Activated CD4-positive, alpha-beta T cell treated with anti-CD3 and anti-CD28 coated beads for 36 hours (primary cell): ENCODE data around the gene S1PR3. TPM values are rescaled to one million over a fixed set of nuclear protein-coding genes. Genes with fewer than 3 reads are reported as not detected.

Experiments used
- ATAC-seq: fragments of 200-7000 bp; cut with Tn5 transposase; one replicate; pipeline ENCODE4 v1.10.0; 2021; ENCODE audit warnings: mild to moderate bottlenecking, moderate library complexity
- CTCF ChIA-PET: fragments of 350-600 bp; sonication (Branson Sonifier 250); formaldehyde crosslinking; loops from one replicate; lab custom pipeline; 2021; ENCODE audit warnings: antibody characterized with exemption; lab: Charles Lee
- POLR2A ChIA-PET: fragments of 350-600 bp; sonication (Branson Sonifier 250); formaldehyde crosslinking; loops from one replicate; lab custom pipeline; 2021; ENCODE audit warnings: antibody characterized with exemption, inconsistent platforms; lab: Charles Lee
- DNase-seq: peaks from one replicate; pipeline ENCODE4 v3.0.0-alpha.2; 2020
- H3K27ac Mint-ChIP-seq: one replicate; pipeline ENCODE4 v1.8.0; 2021; ENCODE audit warnings: mixed read lengths
- H3K27me3 Mint-ChIP-seq: one replicate; pipeline ENCODE4 v1.8.0; 2021; ENCODE audit warnings: mixed read lengths
- H3K36me3 Mint-ChIP-seq: one replicate; pipeline ENCODE4 v1.8.0; 2021; ENCODE audit warnings: low read depth, mixed read lengths
- H3K4me1 Mint-ChIP-seq: one replicate; pipeline ENCODE4 v1.8.0; 2021; ENCODE audit warnings: mixed read lengths
- H3K4me3 Mint-ChIP-seq: one replicate; pipeline ENCODE4 v1.8.0; 2021; ENCODE audit warnings: mild to moderate bottlenecking, moderate library complexity, mixed read lengths
- H3K9me3 Mint-ChIP-seq: one replicate; pipeline ENCODE4 v1.8.0; 2021; ENCODE audit warnings: low read depth, mixed read lengths
- intact Hi-C, 2 experiments: fragments of 100-400 bp; cut with DNase I in 1 of 2; cut with micrococcal nuclease in 1 of 2; formaldehyde crosslinking; loops; one replicate each; pipeline versions ENCODE4 v1.14.2 to v1.15.1; 2022 to 2024; cut with DNase I, micrococcal nuclease
- total RNA-seq, 2 experiments: library from RNA; stranded (reverse); gene quantifications; one replicate each; pipeline ENCODE4 v1.2.3, GENCODE V29; 2021

Gene S1PR3
- total RNA-seq, 2 experiments from 2014 or later = 0.56 to 1.2 TPM

DNA sequence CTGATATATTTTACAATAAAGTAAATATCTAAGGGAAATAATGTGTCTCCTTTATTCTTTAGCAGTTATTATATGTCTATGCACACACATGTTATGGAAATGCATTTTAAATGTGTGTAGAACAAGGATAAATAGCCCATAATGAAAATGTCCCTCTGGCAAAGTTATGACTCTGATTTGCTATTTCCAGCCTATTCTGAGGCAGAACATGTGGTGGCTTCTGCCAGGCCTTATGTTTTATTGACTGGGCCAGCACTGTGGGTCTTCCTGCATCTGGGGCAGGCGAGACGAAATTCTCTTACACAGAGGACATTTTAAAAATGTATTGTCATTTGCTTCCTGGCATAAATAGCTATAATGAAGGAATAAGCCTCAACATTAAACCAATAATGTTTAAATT is 52.8 kb downstream of the S1PR3 start:
- no peak for ATAC-seq
- Mint-ChIP-seq H3K4me3 (no peak overlapping the region), H3K27ac (no peak overlapping the region), H3K9me3 (no peaks in the 10 kb centered on the region), H3K4me1 (no peaks in the 10 kb centered on the region), H3K27me3 (peaks cover 13% of the 10 kb centered on the region), H3K36me3 (no peaks in the 10 kb centered on the region)
- ChIA-PET CTCF (no interaction called here), POLR2A (no interaction called here)
- intact Hi-C loops = no loop called here
- DNase-seq = no peak

DNA sequence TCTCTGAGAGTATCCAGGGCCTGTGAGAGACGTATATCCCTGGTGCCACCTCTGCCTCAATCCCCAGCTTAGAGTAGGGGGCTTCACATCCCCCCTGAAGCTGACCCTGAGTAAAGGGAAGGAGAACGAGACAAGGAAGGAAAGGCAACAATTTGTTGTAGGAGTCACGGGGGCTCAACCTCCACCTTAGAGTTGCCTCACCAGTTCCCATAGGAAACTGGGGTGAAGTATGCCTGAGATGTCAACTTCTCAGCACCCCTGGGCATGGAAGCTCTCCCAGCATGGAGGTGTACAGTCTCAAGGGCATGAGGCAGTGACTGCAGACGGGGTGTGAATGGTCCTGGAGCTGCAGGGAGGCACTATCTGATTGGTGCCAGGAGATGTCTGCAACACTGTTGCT is 53.6 kb downstream of the S1PR3 start:
- ATAC-seq (no peak), DNase-seq (no peak)
- H3K4me1 Mint-ChIP-seq = no peaks in the 10 kb centered on the region
- H3K27ac Mint-ChIP-seq = no peak overlapping the region
- no peaks in the 10 kb centered on the region for H3K9me3 Mint-ChIP-seq
- ChIA-PET CTCF (no interaction called here), POLR2A (no interaction called here)
- intact Hi-C loops = no loop called here
- H3K36me3 Mint-ChIP-seq = no peaks in the 10 kb centered on the region
- H3K4me3 Mint-ChIP-seq = no peak overlapping the region
- peaks cover 15% of the 10 kb centered on the region for H3K27me3 Mint-ChIP-seq

DNA sequence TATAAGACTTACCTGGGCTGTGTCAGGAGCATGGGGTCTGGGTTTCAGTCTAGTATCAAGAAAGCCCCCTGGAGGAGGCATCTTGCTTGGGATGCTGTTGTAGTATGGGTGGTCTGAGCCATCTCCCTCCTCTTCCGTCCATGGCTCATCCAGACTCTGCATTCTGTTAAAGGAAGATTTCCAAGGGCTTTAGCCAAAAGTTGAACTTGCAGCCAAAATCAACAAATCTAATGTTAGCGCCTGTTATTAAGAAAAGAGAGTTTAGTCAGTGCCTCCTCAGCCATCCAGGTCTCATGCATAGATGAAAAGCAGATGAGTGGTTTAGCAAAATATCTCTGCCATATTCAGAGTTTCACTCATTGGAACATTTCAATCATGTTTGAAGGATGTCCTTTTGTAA is 55.6 kb downstream of the S1PR3 start:
- H3K27me3 Mint-ChIP-seq = peaks cover 15% of the 10 kb centered on the region
- H3K36me3 Mint-ChIP-seq = no peaks in the 10 kb centered on the region
- no peak overlapping the region for H3K27ac Mint-ChIP-seq
- H3K4me3 Mint-ChIP-seq = no peak overlapping the region
- H3K9me3 Mint-ChIP-seq = no peaks in the 10 kb centered on the region
- CTCF ChIA-PET = no interaction called here
- intact Hi-C loops = no loop called here
- DNase-seq (no peak), ATAC-seq (no peak)
- POLR2A ChIA-PET = no interaction called here
- H3K4me1 Mint-ChIP-seq = no peaks in the 10 kb centered on the region

DNA sequence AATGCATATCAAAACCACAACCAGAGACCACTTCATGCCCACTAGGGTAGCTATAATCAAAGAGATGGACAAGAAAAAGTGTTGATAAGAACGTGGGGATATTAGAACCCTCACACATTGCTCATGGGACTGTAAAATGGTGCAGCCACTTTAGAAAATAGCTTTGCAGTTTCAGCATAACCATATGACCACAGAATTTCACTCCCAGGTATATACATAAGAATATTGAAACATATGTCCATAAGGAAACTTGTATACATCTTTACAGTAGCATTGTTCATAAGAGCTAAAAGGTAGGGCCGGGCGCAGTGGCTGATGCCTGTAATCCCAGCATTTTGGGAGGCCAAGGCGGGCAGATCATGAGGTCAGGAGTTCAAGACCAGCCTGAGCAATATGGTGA is 56.4 kb downstream of the S1PR3 start:
- ChIA-PET POLR2A (no interaction called here), CTCF (no interaction called here)
- Mint-ChIP-seq H3K9me3 (no peaks in the 10 kb centered on the region), H3K4me3 (no peak overlapping the region), H3K27ac (no peak overlapping the region), H3K4me1 (no peaks in the 10 kb centered on the region), H3K36me3 (no peaks in the 10 kb centered on the region), H3K27me3 (peaks cover 15% of the 10 kb centered on the region)
- ATAC-seq = no peak
- no peak for DNase-seq
- intact Hi-C loops = no loop called here

DNA sequence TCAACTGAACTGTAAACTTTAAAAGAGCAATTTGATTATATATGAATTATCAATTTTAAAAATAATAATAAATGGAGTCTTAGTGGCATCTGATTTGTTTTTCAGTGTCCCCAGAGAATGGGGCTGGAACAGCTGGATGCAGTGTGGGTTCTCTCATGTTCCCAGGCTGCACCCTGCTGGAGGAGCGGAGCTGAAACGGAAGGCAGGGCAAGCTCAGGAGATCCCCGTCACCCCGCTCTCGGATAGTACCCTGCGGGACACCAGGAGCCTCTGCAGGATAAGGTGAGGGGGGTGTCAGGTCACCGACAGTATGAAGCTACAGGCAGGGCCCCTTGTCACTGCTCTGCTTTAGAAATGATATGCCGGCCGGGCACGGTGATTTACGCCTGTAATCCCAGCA is 57.3 kb downstream of the S1PR3 start:
- ChIA-PET POLR2A (no interaction called here), CTCF (interaction anchor here (0.5 kb wide), 1 partner anchor 501 kb away, joined by 3 read pairs; no protein-coding TSS in a partner anchor)
- ATAC-seq = no peak
- H3K27ac Mint-ChIP-seq = no peak overlapping the region
- intact Hi-C loops = no loop called here
- H3K4me1 Mint-ChIP-seq = no peaks in the 10 kb centered on the region
- H3K4me3 Mint-ChIP-seq = no peak overlapping the region
- H3K9me3 Mint-ChIP-seq = no peaks in the 10 kb centered on the region
- no peak for DNase-seq
- H3K36me3 Mint-ChIP-seq = no peaks in the 10 kb centered on the region
- peaks cover 15% of the 10 kb centered on the region for H3K27me3 Mint-ChIP-seq

DNA sequence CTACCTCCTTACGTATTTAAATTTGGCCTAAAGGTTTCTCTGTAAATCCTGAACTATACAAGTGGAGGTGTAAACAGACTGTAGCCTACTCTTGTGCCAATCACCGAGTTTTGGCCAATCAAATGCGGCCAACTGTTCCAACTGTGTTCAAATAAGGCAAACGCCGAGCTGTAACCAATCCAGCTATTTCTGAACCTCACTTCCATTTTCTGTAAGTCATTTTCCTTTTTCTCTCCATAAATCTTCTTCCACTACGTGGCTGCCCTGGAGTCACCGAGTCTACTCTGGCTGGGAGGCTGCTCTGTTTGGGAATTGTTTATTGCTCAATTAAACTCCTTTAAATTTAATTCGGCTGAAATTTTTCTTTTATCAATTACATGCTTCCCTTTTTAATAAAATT is 58.4 kb downstream of the S1PR3 start:
- ChIA-PET CTCF (no interaction called here), POLR2A (no interaction called here)
- ATAC-seq = no peak
- Mint-ChIP-seq H3K27ac (no peak overlapping the region), H3K4me1 (no peaks in the 10 kb centered on the region), H3K27me3 (peaks cover 15% of the 10 kb centered on the region), H3K9me3 (no peaks in the 10 kb centered on the region), H3K36me3 (no peaks in the 10 kb centered on the region), H3K4me3 (no peak overlapping the region)
- intact Hi-C loops = no loop called here
- no peak for DNase-seq

DNA sequence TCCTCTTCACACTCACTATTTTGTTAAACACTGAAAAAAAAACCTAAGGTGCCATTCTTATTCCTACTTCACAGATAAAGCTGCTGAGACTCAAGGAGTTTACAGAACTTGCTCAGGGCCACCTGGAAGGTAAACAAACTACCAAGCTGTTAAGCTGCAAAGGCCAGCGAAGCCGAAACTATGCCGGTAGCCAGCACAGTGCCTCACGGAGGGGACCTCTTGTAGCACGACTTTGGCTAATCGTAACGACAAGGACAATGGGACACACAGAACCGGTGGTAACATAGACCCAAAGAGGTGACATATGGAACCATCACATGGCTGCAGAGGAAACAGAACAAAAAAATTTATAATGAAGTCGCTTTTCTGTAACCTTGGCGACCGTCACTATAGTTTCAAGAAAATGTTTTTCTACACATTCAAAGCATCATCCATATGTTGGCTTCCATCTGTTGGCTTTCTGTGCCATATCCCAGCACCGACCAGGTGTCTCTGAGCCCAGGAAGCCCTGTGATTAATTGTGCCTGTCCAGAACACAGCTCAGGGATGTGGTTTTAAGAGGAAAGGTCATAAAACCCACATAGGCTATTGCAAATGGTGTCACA is 60.3 kb downstream of the S1PR3 start:
- H3K36me3 Mint-ChIP-seq = no peaks in the 10 kb centered on the region
- peaks cover 14% of the 10 kb centered on the region for H3K27me3 Mint-ChIP-seq
- H3K4me3 Mint-ChIP-seq = no peak overlapping the region
- ATAC-seq = no peak
- no peak overlapping the region for H3K27ac Mint-ChIP-seq
- POLR2A ChIA-PET = no interaction called here
- intact Hi-C loops = no loop called here
- CTCF ChIA-PET = interaction anchor here (0.6 to 0.8 kb wide), 3 partner anchors 28 to 315 kb away, joined by 3 to 6 read pairs (median 4); no protein-coding TSS in a partner anchor
- DNase-seq = no peak
- H3K4me1 Mint-ChIP-seq = no peaks in the 10 kb centered on the region
- no peaks in the 10 kb centered on the region for H3K9me3 Mint-ChIP-seq

DNA sequence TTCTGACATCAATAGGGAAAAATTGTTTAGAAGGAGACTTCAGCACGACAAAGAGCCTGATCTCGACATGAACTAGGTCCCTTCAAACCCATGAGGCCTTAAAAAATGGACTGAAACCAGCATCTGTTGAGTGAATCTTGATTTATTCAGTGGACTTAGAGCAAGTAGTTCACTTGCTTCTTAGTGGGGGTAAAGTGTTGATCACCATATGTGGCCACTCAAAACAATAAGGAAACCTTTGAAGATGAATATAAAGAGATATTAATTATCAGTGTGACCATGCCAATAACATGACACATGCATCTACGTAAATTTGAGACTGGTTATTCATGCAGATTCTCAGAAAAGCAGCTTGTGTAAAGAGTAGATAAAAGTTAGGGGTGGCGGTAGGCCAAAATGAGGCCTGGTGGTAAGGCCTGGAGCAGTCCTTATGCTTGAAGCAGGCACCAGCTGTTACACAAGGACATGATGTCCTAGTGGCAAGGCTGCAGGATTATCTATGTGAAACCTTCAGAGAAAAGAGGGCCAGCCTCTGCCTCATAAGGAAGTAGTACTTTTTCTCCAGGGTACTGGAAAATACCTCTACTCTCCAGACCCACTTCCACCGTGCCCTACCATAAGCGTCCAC is 61.3 kb downstream of the S1PR3 start:
- Mint-ChIP-seq H3K9me3 (no peaks in the 10 kb centered on the region), H3K27me3 (peaks cover 8% of the 10 kb centered on the region), H3K36me3 (no peaks in the 10 kb centered on the region), H3K4me1 (no peaks in the 10 kb centered on the region), H3K4me3 (no peak overlapping the region), H3K27ac (no peak overlapping the region)
- ChIA-PET CTCF (interaction anchor here (0.8 kb wide), 1 partner anchor 272 kb away, joined by 4 read pairs; no protein-coding TSS in a partner anchor), POLR2A (no interaction called here)
- intact Hi-C loops = no loop called here
- no peak for ATAC-seq
- DNase-seq = no peak

DNA sequence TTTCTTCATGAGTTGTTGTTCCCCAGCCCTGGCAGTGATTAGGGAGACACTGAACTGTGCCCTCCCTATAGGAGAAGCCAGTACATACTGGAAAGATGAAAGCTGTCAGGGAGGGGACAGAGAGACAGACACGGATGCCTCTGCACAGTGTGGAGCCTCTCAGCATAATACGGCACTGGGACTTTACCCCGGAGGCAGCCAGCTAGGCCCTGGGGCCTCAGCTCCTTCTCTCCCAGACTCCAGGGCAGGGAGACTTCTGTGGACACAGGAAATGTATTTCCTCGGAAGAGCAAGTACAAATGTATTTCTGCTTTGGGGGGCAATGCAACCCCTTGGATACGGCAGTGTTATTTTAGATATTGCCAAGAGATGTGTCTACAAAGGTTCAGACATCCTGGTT is 62.0 kb downstream of the S1PR3 start:
- ChIA-PET POLR2A (no interaction called here), CTCF (no interaction called here)
- intact Hi-C loops = no loop called here
- no peak for DNase-seq
- Mint-ChIP-seq H3K36me3 (no peaks in the 10 kb centered on the region), H3K27me3 (peaks cover 5% of the 10 kb centered on the region), H3K4me1 (no peaks in the 10 kb centered on the region), H3K4me3 (no peak overlapping the region), H3K27ac (no peak overlapping the region), H3K9me3 (no peaks in the 10 kb centered on the region)
- ATAC-seq = no peak

Other genes with a start within 250 kb of the S1PR3 start
- not detected for gene SHC3, start 187.3 kb downstream of the S1PR3 start, total RNA-seq